Stimulated activated CD8-positive, alpha-beta memory T cell treated with anti-CD3 and anti-CD28 coated beads, Interleukin-7, amount 100 ng/mL, for 24 hours (primary cell): ENCODE data around the gene TMEM135.
"Not testable (repeated sequence)": the region's sequence is repeated elsewhere in the genome, so short reads cannot be mapped to it uniquely, and the experiment has no call there.

Experiments used
- DNase-seq: peaks from one replicate; pipeline ENCODE4 v3.0.0-alpha.2; 2020; ENCODE audit warnings: low read depth

Gene TMEM135

GRCh38 chr11:87258171-87258833, 220.6 kb downstream of the TMEM135 start:
- DNase-seq = no peak

GRCh38 chr11:87259736-87260135, 222.0 kb downstream of the TMEM135 start:
- no peak for DNase-seq

- DNase-seq = no peak
Observed at GRCh38 chr11:87260811-87261210, 223.1 kb downstream of the TMEM135 start.

GRCh38 chr11:87263264-87263838, 225.6 kb downstream of the TMEM135 start:
- DNase-seq = no peak

- DNase-seq = no peak
Observed at GRCh38 chr11:87263979-87264378, 226.2 kb downstream of the TMEM135 start.

- DNase-seq = no peak
Observed at GRCh38 chr11:87265132-87265531, 227.4 kb downstream of the TMEM135 start.

- no peak for DNase-seq
Observed at GRCh38 chr11:87265979-87266378, 228.2 kb downstream of the TMEM135 start.

- no peak for DNase-seq
Observed at GRCh38 chr11:87266751-87267150, 229.0 kb downstream of the TMEM135 start.

- DNase-seq = not testable (repeated sequence)
Observed at GRCh38 chr11:87271951-87272350, 234.2 kb downstream of the TMEM135 start.

GRCh38 chr11:87275176-87275575, 237.4 kb downstream of the TMEM135 start:
- DNase-seq = no peak

GRCh38 chr11:87280143-87280542, 242.4 kb downstream of the TMEM135 start:
- DNase-seq = no peak

- no peak for DNase-seq
Observed at GRCh38 chr11:87281496-87281895, 243.8 kb downstream of the TMEM135 start.

GRCh38 chr11:87284306-87284705, 246.6 kb downstream of the TMEM135 start:
- DNase-seq = no peak

GRCh38 chr11:87285674-87286073, 247.9 kb downstream of the TMEM135 start:
- not testable (repeated sequence) for DNase-seq

GRCh38 chr11:87286338-87286737, 248.6 kb downstream of the TMEM135 start:
- DNase-seq = no peak

GRCh38 chr11:87290304-87290922, 252.7 kb downstream of the TMEM135 start:
- no peak for DNase-seq

- DNase-seq = no peak
Observed at GRCh38 chr11:87292598-87292997, 254.9 kb downstream of the TMEM135 start.

- DNase-seq = no peak
Observed at GRCh38 chr11:87295237-87295636, 257.5 kb downstream of the TMEM135 start.

- no peak for DNase-seq
Observed at GRCh38 chr11:87296627-87297026, 258.9 kb downstream of the TMEM135 start.

- DNase-seq = no peak
Observed at GRCh38 chr11:87298155-87298554, 260.4 kb downstream of the TMEM135 start.

GRCh38 chr11:87299041-87299481, 261.3 kb downstream of the TMEM135 start:
- no peak for DNase-seq

GRCh38 chr11:87300640-87301380, 263.1 kb downstream of the TMEM135 start:
- DNase-seq = no peak
